Small intestine (tissue), 7 donors: ENCODE results near the gene NEK10. TPM values are rescaled to one million over a fixed set of nuclear protein-coding genes. Genes with fewer than 3 reads are reported as not detected.
"Not testable (repeated sequence)": the region's sequence is repeated elsewhere in the genome, so short reads cannot be mapped to it uniquely, and the experiment has no call there.

Source experiments
- DNase-seq, 2 donors: peaks; one replicate each; pipeline versions ENCODE4 v3.0.0 to v3.0.0-alpha.2; 2013
- FAIRE-seq: peaks from 2 replicates; lab custom pipeline; 2012; peaks lifted over from hg19 to GRCh38; lab: Jason Lieb, UNC
- H3K27ac ChIP-seq, 3 donors: one replicate each; pipeline ENCODE4 v1.5.1; 2013; ENCODE audit warnings: low read length in 2 of 3, mild to moderate bottlenecking in 2 of 3, control low read depth in 1 of 3, inconsistent platforms in 1 of 3, low read depth in 1 of 3, moderate library complexity in 1 of 3
- H3K27me3 ChIP-seq, 3 donors: one replicate each; pipeline ENCODE4 v1.6.1; 2013; ENCODE audit warnings: low read length in 3 of 3, inconsistent platforms in 1 of 3; ENCODE audit not compliant: control insufficient read depth in 3 of 3, insufficient read depth in 3 of 3
- H3K36me3 ChIP-seq, 3 donors: one replicate each; pipeline ENCODE4 v1.6.1; 2013; ENCODE audit warnings: low read length in 3 of 3, inconsistent platforms in 1 of 3, low read depth in 1 of 3, mild to moderate bottlenecking in 1 of 3, moderate library complexity in 1 of 3; ENCODE audit not compliant: control insufficient read depth in 3 of 3, insufficient read depth in 2 of 3
- H3K4me1 ChIP-seq, 3 donors: one replicate each; pipeline ENCODE4 v1.6.1; 2013; ENCODE audit warnings: low read length in 2 of 3, inconsistent platforms in 1 of 3, low read depth in 1 of 3, mild to moderate bottlenecking in 1 of 3, moderate library complexity in 1 of 3; ENCODE audit not compliant: control insufficient read depth in 3 of 3, insufficient read depth in 2 of 3
- H3K4me3 ChIP-seq, 3 donors: one replicate each; pipeline ENCODE4 v1.5.1; 2013; ENCODE audit warnings: low read length in 3 of 3, control low read depth in 1 of 3, inconsistent platforms in 1 of 3, low read depth in 1 of 3, mild to moderate bottlenecking in 1 of 3, moderate library complexity in 1 of 3
- H3K9me3 ChIP-seq, 2 donors: one replicate each; pipeline ENCODE4 v1.6.1; 2013; ENCODE audit warnings: low read depth in 1 of 2, low read length in 1 of 2; ENCODE audit not compliant: control insufficient read depth in 2 of 2, insufficient read depth in 1 of 2
- WGBS, 3 donors: extraction: QIAGEN DNeasy Blood & Tissue Kit; methylation state at CpG; one replicate each; pipeline ENCODE4 v1.1.7; 2013; 5-methylcytosine and 5-hydroxymethylcytosine counted together
- polyA plus RNA-seq, 4 donors: library from polyadenylated mRNA; stranded (reverse) in 3 of 4; unstranded in 1 of 4; fragments of 200-250 nt in 3 of 4; fragments of 120-200 nt in 1 of 4; gene quantifications; one replicate each; pipeline versions ENCODE4 v1.2.1 to v1.2.3, GENCODE V29; 2013
- donor health status: healthy with polysubstance abuse.
- donor health status: control.
- donor health status: control.
- donor health status: Bipolar disorder and iron deficiency.
- donor health status: healthy.

NEK10 gene
- polyA plus RNA-seq, 4 donors: 0.30 to 3.6 (median 0.67) TPM

GRCh38 chr3:27317096-27317495 lies 52.1 kb downstream of the NEK10 start:
- no peaks in the 10 kb centered on the region for H3K36me3 ChIP-seq
- FAIRE-seq: no peak
- no peaks in the 10 kb centered on the region for H3K9me3 ChIP-seq
- DNase-seq: peak; percentile 34 to 85
- no peak overlapping the region for H3K27ac ChIP-seq
- H3K4me1 ChIP-seq: no peaks in the 10 kb centered on the region
- H3K4me3 ChIP-seq: no peak overlapping the region
- no peaks in the 10 kb centered on the region for H3K27me3 ChIP-seq
- 36 to 67% (median 41%) methylated on average over 1 of the region's 1 CpG for WGBS, 3 donors

- Histone ChIP-seq H3K4me1 (no peaks in the 10 kb centered on the region), H3K36me3 (no peaks in the 10 kb centered on the region), H3K27me3 (no peaks in the 10 kb centered on the region), H3K27ac (no peak overlapping the region), H3K4me3 (no peak overlapping the region), H3K9me3 (no peaks in the 10 kb centered on the region)
- FAIRE-seq (no peak), DNase-seq (no peak)
- 61 to 72% (median 65%) methylated on average over 2 of the region's 2 CpGs for WGBS, 3 donors
Measured at GRCh38 chr3:27315003-27315402, 54.2 kb downstream of the NEK10 start.

GRCh38 chr3:27312044-27312668 lies 57.0 kb downstream of the NEK10 start:
- Histone ChIP-seq H3K27me3 (no peaks in the 10 kb centered on the region), H3K4me3 (no peak overlapping the region), H3K27ac (no peak overlapping the region), H3K9me3 (no peaks in the 10 kb centered on the region), H3K4me1 (no peaks in the 10 kb centered on the region), H3K36me3 (no peaks in the 10 kb centered on the region)
- peak; percentile 77 to 79 for DNase-seq
- peak; percentile 59 for FAIRE-seq
- 31 to 37% (median 36%) methylated on average over 5 of the region's 5 CpGs for WGBS, 3 donors

GRCh38 chr3:27311400-27311799 lies 57.8 kb downstream of the NEK10 start:
- FAIRE-seq: no peak
- H3K27ac ChIP-seq: no peak overlapping the region
- DNase-seq: no peak
- no peaks in the 10 kb centered on the region for H3K36me3 ChIP-seq
- WGBS, 3 donors: 67 to 80% (median 74%) methylated on average over 5 of the region's 5 CpGs
- no peaks in the 10 kb centered on the region for H3K27me3 ChIP-seq
- no peaks in the 10 kb centered on the region for H3K4me1 ChIP-seq
- no peaks in the 10 kb centered on the region for H3K9me3 ChIP-seq
- no peak overlapping the region for H3K4me3 ChIP-seq

GRCh38 chr3:27310688-27311087 lies 58.5 kb downstream of the NEK10 start:
- no peak overlapping the region for H3K27ac ChIP-seq
- FAIRE-seq: no peak
- H3K4me3 ChIP-seq: no peak overlapping the region
- no peaks in the 10 kb centered on the region for H3K9me3 ChIP-seq
- H3K36me3 ChIP-seq: no peaks in the 10 kb centered on the region
- 71 to 91% (median 78%) methylated on average over 2 of the region's 2 CpGs for WGBS, 3 donors
- no peaks in the 10 kb centered on the region for H3K4me1 ChIP-seq
- DNase-seq: no peak
- H3K27me3 ChIP-seq: no peaks in the 10 kb centered on the region

- Histone ChIP-seq H3K9me3 (no peaks in the 10 kb centered on the region), H3K4me3 (no peak overlapping the region), H3K27ac (no peak overlapping the region), H3K4me1 (no peaks in the 10 kb centered on the region), H3K36me3 (no peaks in the 10 kb centered on the region), H3K27me3 (no peaks in the 10 kb centered on the region)
- DNase-seq: no peak
- WGBS, 3 donors: 60 to 82% (median 75%) methylated on average over 1 of the region's 1 CpG
- FAIRE-seq: no peak
Measured at GRCh38 chr3:27307566-27307965, 61.6 kb downstream of the NEK10 start.

GRCh38 chr3:27302891-27303290 lies 66.3 kb downstream of the NEK10 start:
- Histone ChIP-seq H3K36me3 (peaks cover 0 to 3% (median 0%) of the 10 kb centered on the region in 3 donors), H3K27ac (no peak overlapping the region), H3K9me3 (peaks cover 0 to 18% of the 10 kb centered on the region in 2 donors), H3K4me1 (no peaks in the 10 kb centered on the region), H3K4me3 (no peak overlapping the region), H3K27me3 (no peaks in the 10 kb centered on the region)
- DNase-seq (no peak), FAIRE-seq (no peak)
- WGBS, 3 donors: 44 to 52% (median 48%) methylated on average over 1 of the region's 1 CpG

GRCh38 chr3:27298981-27299380 lies 70.2 kb downstream of the NEK10 start:
- not testable (repeated sequence) for H3K4me3 ChIP-seq, H3K4me1 ChIP-seq, FAIRE-seq, H3K36me3 ChIP-seq, DNase-seq, H3K27me3 ChIP-seq, H3K27ac ChIP-seq
- 64 to 84% (median 67%) methylated on average over 2 of the region's 2 CpGs for WGBS, 3 donors
- H3K9me3 ChIP-seq: peaks cover 0 to 18% of the 10 kb centered on the region in 2 donors

- H3K27ac ChIP-seq: no peak overlapping the region
- WGBS, 3 donors: 61 to 82% (median 81%) methylated on average over 3 of the region's 3 CpGs
- no peaks in the 10 kb centered on the region for H3K27me3 ChIP-seq
- DNase-seq (no peak), FAIRE-seq (no peak)
- no peaks in the 10 kb centered on the region for H3K36me3 ChIP-seq
- H3K9me3 ChIP-seq: peaks cover 0 to 1% of the 10 kb centered on the region in 2 donors
- H3K4me3 ChIP-seq: no peak overlapping the region
- H3K4me1 ChIP-seq: no peaks in the 10 kb centered on the region
Measured at GRCh38 chr3:27293939-27294338, 75.2 kb downstream of the NEK10 start.
